Raji (cell line): Measurements from ENCODE around the gene KRT34.
"Not testable (repeated sequence)": the region's sequence is repeated elsewhere in the genome, so short reads cannot be mapped to it uniquely, and the experiment has no call there.

Source experiments
- POLR2A ChIP-seq: IDR thresholded peaks from 2 replicates; pipeline ENCODE4 v1.6.1; 2011; ENCODE audit warnings: low read depth, low read length, control low read depth; ENCODE audit not compliant: insufficient read depth

Gene KRT34

DNA sequence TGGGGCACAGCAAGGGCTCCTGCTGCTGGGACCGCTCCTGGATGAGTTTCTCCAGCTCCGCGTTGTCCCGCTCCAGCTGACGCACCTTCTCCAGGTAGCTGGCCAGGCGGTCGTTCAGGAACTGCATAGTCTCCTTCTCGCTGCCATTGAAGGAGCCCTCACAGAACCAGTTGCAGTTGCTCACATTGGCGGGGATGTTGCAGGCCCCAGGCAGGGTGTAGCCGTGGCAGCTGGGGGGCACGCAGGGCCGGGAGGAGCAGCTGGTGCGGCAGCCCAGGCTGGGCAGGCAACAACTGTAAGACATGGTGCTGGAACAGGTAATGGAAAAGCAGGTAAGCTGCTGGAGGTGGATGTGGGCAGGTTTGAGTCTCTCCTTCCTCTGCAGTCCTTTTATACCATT lies at the start of gene KRT34:
KRT34 (minus strand) TSS at position 364 of the 400 bp plus-strand sequence; CDS start at position 304, 60 bp downstream.
- not testable (repeated sequence) for TF ChIP-seq POLR2A

DNA sequence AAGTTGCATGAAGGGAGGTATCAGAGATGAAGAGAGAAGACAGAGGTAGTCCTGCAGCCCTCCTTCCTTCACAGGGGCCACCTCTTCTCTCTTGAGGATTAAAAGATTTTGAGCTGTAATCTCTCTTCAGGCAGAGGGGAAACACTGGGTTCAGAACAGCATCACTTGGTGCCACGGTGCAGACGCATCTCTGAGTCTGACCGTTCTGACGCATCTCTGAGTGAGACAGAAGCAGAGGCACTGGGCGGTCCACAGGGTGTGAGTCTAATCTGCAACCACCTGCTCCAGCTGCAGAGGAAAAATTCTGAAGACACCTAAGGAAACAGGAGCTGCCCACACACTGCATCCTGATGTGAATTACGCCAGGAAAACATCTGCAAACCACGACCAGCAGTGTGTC lies 47.6 kb upstream of the KRT34 start:
- no peak for TF ChIP-seq POLR2A

DNA sequence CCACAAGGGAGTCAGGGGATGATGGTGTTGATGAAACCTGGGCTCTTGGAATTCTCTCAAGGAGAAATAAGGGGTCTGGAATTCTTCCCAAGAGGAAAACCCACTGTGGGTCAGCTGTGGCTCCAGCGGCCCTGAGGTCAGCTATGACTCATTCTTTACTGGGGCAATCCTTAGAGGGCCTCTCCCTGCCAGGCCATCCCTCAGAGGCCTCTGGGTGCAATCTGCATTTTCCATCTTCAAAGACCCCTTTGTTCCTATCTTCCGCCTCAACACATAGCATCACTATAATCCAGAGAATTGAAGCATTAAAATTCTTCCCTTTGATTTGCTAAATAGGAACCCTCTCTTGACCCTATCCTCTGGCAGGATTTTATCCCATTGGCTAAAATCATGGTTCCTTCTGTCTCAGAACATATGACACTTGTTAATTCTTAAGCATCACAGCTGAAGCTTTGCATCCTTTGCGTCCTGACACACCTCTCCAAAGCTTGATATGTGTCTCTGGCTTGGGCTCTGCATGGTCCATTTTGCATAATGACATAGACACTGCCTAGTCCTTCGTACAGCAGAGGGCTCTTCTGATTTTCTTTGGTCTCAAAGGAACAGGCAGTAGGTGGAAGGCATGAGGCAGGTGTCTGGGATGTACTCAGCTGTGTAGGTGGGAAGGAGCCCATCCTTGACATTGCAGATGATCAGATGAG lies 46.6 kb upstream of the KRT34 start:
- no peak for TF ChIP-seq POLR2A

DNA sequence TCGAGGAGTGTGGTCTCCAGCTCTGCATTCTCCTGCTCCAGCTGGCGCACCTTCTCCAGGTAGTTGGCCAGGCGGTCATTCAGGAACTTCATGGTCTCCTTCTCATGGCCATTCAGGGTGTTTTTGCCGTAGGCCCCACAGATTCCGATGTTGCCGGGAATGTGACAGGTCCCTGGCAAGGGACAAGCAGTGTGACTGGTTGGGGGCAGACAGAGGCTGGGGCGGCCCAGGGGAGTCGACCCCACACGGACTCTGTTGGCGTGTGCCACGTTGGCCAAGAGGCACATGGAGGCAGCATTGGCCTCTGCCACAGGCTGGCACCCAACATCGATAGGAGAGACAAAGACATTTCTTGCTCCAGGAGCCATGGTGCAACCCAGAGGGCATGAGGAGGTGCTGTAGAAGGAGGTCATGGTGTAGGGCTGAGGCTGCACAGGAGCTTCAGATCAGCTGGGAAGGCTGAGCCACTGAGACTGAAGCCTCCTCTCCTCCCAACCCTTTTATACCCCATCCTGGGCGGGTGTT lies 42.1 kb upstream of the KRT34 start, which contains the start of gene KRT37:
KRT37 (minus strand) TSS at position 475 of the 525 bp plus-strand sequence; CDS start at position 413, 62 bp downstream.
- no peak for TF ChIP-seq POLR2A

DNA sequence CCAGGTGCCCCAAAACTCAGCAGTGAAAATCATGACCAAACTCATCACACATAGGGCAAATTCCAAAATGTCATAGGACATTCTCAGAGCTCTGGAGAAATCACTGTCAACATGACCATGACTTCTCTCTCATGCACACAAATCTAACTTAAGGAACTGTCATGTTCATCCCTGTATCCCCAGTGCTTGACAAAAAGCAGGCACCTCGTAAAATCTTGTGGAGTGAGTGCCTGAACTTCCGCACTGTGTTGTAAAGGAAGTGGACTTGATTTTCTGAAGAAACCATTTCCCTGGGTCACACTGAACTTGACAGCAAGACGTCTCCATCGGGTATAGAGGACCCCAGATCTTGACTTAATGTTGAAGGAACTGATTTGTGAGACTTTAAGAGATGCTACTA lies 39.5 kb upstream of the KRT34 start:
- no peak for TF ChIP-seq POLR2A

DNA sequence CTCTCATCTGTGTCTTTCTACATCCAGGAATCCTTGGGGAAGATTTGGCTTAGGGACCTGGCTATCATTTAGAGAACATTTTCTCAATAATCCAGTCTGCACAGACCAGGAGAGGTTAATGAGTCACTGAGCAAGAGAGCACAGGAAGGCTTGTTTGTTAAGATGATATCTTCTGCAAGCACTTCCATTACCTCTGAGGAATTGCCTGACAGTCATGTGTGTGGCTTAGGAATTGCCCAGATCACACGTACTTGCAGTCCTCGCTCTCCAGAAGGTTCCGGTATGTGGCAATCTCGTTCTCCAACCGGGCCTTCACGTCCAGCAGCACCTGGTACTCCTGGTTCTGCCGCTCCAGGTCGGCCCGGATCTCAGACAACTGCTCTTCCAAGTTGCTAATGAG lies 39.0 kb upstream of the KRT34 start:
- TF ChIP-seq POLR2A = no peak

DNA sequence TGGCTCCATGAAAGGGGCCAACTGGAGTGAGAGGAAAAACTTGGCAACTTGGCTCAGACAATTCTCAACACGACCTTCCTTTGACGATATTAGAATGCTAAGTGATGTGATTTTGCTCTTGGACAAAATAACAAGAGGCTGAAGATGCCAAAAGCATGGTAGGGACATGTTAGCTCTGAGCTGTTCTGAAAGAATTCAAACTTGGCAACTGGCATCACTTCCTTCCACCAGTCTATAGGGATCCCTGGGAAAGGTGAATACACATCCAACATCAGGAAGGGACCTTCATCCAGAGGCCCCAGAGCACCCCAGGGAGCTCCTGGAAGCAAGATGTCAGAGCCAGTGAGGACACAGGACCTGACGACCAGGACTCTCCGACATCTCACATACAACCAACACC lies 38.0 kb upstream of the KRT34 start:
- no peak for TF ChIP-seq POLR2A

DNA sequence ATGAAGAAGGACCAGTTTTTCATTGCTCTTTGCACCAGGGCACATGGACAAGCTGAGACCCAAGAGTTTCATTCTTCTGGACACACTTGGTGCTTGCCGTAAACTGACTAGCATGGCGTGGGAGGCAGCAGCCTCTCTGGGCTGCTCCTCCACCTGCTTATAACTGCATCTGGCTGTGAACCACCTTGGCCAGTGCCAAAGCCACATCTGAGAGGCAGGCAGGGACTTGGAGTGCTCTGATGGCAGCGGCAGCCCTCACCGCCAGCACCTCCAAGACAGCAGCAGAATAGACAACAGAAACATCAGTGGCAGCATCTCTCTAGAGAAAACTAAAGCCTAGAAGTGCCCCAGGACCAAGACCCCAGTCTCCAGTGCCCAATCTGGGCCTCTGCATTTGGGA lies 37.6 kb upstream of the KRT34 start:
- TF ChIP-seq POLR2A = no peak

DNA sequence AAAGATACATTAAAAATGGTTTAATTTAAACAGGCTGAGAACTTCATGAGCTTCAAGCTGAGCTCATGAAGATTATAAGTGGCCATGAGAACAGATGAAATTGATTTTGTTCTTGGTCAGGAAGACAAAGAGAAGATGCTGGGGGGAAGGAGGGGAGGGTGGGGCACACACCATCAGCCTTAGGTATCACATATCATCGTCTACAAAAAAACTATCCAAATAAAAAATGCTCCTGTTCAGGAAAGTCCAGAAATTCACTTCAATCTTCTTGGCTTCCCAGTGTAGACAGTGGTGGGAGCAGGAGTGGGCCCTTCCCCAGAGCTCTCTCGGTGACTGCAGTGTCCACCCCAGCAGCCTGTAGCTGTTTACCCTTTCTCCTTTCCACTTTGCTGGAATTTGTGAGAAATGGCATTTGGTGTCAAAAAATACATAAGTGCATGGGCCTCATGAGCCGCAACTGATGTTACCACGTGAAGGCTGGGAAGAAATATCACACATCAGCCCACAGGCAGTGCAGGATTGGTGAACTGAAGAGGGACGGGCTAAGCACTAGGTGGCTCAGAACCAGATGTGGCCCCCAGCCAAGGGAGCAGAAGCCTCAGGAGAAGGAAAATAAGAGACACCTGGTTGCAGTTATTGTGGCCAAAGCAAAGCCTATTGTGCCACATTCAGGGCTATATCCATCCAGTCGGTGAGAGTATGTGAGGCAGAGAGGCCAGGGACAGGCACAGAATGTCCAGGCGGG lies 36.2 kb upstream of the KRT34 start:
- no peak for TF ChIP-seq POLR2A

DNA sequence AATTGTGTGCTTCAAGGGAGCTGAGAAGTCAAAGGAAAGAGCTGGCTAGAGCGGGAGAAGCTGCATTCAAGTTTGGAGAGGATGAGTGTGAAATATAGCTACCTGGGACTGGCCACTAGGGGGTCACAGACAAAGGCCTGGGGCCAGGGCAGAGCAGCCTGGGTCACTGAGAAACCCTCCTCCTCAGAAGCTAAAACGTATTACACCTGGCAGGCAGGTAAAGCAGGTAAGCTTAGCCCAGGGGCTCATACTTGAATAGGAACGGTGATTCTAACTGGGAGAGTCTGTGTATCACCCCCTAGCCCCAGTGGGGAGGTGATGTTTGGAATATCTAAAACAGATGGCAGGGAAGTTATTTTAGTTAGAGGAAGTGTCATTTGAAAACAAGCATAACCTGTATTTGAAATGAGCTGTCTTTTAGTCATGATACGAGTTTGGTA lies 35.5 kb upstream of the KRT34 start:
- no peak for TF ChIP-seq POLR2A

DNA sequence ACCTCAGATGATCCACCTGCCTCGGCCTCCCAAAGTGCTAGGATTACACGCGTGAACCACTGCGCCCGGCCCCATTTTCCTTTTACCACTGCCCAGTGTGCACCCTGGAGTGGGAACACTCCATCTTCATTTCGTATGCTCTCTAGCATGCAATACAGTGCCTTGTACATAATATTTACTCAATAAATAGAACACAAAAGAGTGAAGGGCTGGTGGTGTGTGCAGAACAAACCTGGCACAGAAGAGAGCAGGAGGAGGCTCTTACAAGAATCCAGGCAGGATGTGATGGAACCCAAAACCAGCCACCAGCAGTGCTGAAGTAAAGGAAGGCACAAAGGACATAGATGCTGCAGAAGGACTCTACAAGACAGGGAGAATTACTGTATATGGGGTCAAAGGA lies 35.0 kb upstream of the KRT34 start:
- TF ChIP-seq POLR2A = no peak

DNA sequence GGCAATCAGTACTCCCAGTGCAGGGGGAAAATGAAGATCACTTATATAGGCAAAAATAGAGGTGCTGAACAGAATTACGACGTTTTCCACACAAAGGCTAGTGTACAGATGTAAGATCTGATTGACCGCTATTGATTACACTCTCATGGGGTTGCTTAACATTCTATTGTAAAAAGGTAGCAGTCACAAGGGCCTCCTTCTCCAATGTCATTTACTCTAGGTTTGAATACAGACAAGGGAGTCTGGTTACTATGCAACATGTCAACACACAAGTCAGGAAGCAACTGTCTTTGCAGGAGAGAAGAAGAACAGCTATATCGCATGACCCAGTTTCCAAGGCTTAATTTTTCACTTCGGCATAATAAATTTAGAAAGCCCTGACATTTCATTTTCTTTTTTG lies 34.4 kb upstream of the KRT34 start:
- TF ChIP-seq POLR2A = no peak

DNA sequence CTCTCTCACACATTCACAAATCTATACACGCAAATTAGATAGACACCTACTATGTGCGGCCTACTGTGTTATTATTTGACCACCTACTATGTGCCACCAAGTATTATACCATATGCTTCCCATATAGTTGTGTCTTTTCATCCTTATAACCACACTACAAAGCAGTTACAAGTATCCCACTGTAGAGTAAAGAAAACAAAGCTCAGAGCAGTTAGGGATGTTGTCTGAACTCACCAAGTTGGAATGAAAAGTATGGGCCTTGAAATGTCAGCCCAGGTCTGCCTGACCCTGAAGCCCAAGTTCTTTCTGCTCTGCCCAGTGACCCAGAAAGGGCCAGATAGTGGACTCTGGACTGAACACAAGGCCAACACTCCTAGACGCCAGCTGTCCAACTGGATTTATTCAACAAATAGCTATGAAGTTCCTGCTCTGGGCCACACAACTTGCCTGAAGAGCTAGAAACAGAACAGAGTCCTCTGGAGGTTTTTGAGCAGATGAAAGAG lies 33.8 kb upstream of the KRT34 start:
- no peak for TF ChIP-seq POLR2A

DNA sequence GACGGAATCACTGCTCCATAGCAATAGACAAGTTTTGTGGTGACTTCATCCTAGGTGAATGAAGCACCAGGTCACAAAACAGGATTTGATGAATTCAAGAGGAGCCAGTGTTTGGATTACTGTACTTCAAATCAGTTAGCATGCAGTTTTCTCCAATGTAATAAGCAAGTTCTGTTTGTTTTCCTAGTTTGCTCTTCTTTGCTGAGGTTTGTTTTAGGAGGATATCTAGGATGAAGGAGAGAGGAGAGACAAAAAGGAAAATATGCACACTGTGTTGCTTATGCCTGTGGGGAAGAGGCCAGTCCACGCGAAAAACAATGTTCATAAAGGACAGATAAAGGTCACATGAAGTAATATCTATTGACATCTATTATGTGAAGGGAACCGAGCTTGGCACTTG lies 33.3 kb upstream of the KRT34 start:
- no peak for TF ChIP-seq POLR2A

DNA sequence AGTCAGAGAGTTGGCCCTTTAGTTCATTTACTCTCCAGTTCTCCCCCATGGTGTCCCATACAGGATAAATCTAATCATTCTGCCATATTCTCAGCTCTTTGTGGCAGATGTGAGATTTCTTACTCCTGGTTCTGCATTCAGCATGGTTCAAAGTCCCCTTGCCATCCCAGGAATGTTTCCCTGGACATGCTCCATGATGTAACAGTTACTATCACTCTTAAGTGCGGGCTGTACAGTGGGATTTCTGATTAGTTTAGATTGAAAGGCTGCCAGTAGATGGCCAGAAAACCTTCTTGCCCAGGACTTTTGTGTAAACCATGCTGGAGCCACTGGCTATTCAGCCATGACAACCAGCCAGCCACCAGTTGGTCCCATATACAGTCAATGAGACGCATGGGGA lies 31.9 kb upstream of the KRT34 start:
- TF ChIP-seq POLR2A = no peak
